Body of pancreas (tissue), 4 donors: ENCODE results near the gene ME3.

ENCODE experiments used
- CTCF ChIP-seq, 7 experiments: fragments of 450-650 bp in 4 of 7; fragments of 200-600 bp in 3 of 7; sonication (generic) in 3 of 7; IDR thresholded peaks; one replicate each; pipeline ENCODE4 v1.5.1; 2016 to 2019; ENCODE audit warnings: antibody characterized with exemption in 7 of 7
- POLR2A ChIP-seq, 3 donors: fragments of 450-650 bp; IDR thresholded peaks; one replicate each; pipeline ENCODE4 v1.6.1; 2016; ENCODE audit warnings: antibody characterized with exemption in 3 of 3, mild to moderate bottlenecking in 2 of 3

- TF ChIP-seq CTCF (IDR thresholded peaks at IDR 0.05) (no peak), POLR2A (IDR thresholded peaks at IDR 0.05) (no peak)
Measured at GRCh38 chr11:86627776-86628455, 44.5 kb downstream of the ME3 start.
